NT2/D1 (cell line): Measurements from ENCODE around the gene SCGN.

ENCODE experiments used
- SUZ12 ChIP-seq: IDR thresholded peaks from 2 replicates; pipeline ENCODE4 v1.6.1; 2011; ENCODE audit not compliant: insufficient read length, insufficient read depth; ENCODE audit errors: extremely low read depth
- YY1 ChIP-seq: IDR thresholded peaks from 2 replicates; pipeline ENCODE4 v1.6.1; 2011; ENCODE audit not compliant: insufficient read length, insufficient read depth
- ZNF274 ChIP-seq: IDR thresholded peaks from 2 replicates; pipeline ENCODE4 v1.6.1; 2011; ENCODE audit warnings: mild to moderate bottlenecking, low read depth, low read length

DNA sequence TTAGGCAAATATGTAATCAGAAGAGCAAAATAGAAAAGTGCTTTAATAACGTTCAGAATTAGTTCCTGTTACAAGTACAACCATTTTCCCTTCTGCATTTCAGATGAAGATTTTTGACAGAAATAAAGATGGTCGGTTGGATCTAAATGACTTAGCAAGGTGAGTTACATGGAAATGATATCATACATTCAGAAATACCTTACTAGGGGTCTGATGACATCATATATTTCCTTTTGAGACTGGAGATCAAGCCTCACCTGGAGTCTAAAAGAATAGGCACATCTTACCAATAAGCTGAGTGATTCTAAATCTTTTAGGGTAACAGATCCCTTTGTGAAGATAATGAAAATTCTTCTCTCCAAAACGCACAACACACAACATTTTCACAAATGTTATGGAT, 29.8 kb downstream of the SCGN start:
- no peak for TF ChIP-seq YY1
- no peak for TF ChIP-seq ZNF274
- TF ChIP-seq SUZ12, result no peak
